ENCODE measurements around the gene TCEA3.

- TF ChIP-seq CTCF (IDR thresholded peaks at IDR 0.05): no peak
- no peak for TF ChIP-seq POLR2A (IDR thresholded peaks at IDR 0.05)
Measured at GRCh38 chr1:23341931-23342692, 82.4 kb downstream of the TCEA3 start.
